HG02973 (cell line): ENCODE data around the gene BMP5.

Experiments used
- ATAC-seq: cut with Tn5 transposase; IDR thresholded peaks from one replicate; pipeline ENCODE4 v1.9.1; 2021; ENCODE audit warnings: moderate library complexity; ENCODE audit not compliant: unreplicated experiment

BMP5 gene

GRCh38 chr6:55726144-55726543 is 149.2 kb downstream of the BMP5 start:
- no peak for ATAC-seq

GRCh38 chr6:55714831-55715230 is 160.6 kb downstream of the BMP5 start:
- no peak for ATAC-seq

- no peak for ATAC-seq
Observed at GRCh38 chr6:55713436-55713835, 162.0 kb downstream of the BMP5 start.

- ATAC-seq, result no peak
Observed at GRCh38 chr6:55708711-55709110, 166.7 kb downstream of the BMP5 start.

- ATAC-seq, result no peak
Observed at GRCh38 chr6:55705451-55706440, 169.6 kb downstream of the BMP5 start.

- no peak for ATAC-seq
Observed at GRCh38 chr6:55704421-55704820, 171.0 kb downstream of the BMP5 start.
